GM10248 (cell line): ENCODE results near the gene CDYL.

Experiments
- CTCF ChIA-PET: fragments of 300-600 bp; sonication (Branson Sonifier 250); formaldehyde crosslinking; extraction: SDS; loops from one replicate; lab custom pipeline; 2021; ENCODE audit warnings: antibody characterized with exemption; lab: Yijun Ruan, JAX
- POLR2A ChIA-PET: fragments of 350-650 bp; sonication (Branson Sonifier 250); formaldehyde crosslinking; extraction: SDS; loops from one replicate; lab custom pipeline; 2020; ENCODE audit warnings: antibody characterized with exemption; lab: Yijun Ruan, JAX
- DNase-seq: peaks from one replicate; pipeline ENCODE4 v3.0.0; 2012; ENCODE audit errors: extremely low spot score
- TF ChIP-seq, protein P1 (sequence below): IDR thresholded peaks from 2 replicates; pipeline ENCODE4 v1.5.1; 2012; ENCODE audit warnings: mild to moderate bottlenecking, low read depth; ENCODE audit errors: extremely low read depth, missing control alignments, control extremely low read depth

The CDYL gene

DNA sequence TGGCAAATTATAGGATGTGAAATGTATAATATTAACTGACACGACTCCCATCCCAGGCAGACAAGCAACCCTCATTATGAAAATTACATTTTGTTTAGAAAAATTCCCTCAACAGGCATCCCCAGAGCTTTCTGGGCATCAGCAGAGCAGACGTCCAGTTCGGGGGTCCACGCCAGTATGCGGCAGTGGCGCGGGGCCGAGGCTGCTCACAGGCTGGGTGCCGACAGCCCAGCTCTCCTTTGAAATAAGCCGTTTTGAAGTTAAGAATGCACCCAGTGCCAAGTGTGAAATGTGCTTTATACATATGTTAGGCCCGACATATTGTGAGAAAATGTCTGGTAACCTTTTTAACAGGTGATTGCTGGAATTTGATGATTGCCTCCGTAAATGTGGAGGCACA lies 177.2 kb downstream of the CDYL start:
- no peak for DNase-seq
- POLR2A ChIA-PET, result no interaction called here
- CTCF ChIA-PET, result no interaction called here
- TF ChIP-seq, protein P1, sequence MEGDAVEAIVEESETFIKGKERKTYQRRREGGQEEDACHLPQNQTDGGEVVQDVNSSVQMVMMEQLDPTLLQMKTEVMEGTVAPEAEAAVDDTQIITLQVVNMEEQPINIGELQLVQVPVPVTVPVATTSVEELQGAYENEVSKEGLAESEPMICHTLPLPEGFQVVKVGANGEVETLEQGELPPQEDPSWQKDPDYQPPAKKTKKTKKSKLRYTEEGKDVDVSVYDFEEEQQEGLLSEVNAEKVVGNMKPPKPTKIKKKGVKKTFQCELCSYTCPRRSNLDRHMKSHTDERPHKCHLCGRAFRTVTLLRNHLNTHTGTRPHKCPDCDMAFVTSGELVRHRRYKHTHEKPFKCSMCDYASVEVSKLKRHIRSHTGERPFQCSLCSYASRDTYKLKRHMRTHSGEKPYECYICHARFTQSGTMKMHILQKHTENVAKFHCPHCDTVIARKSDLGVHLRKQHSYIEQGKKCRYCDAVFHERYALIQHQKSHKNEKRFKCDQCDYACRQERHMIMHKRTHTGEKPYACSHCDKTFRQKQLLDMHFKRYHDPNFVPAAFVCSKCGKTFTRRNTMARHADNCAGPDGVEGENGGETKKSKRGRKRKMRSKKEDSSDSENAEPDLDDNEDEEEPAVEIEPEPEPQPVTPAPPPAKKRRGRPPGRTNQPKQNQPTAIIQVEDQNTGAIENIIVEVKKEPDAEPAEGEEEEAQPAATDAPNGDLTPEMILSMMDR, result no peak

DNA sequence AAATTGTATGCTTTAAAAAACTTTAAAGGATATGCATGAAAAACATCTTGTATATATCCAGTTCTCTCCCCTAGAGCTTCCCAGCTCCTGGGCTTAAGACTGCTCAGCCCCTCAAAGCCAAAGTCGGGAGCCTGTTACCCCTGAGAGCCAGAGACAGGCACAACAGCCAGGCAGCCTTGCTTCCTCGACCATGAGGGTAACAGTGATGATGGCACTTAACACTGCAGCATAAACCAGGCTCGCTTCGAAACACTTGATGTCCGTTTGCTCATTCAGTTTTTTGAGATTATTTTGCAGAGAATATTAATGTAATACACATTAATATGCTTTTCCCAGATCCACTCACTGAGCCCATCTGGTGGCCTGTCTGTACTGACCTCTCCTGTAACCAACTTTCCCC lies 180.4 kb downstream of the CDYL start:
- no peak for DNase-seq
- TF ChIP-seq, protein P1, result no peak
- CTCF ChIA-PET, result interaction anchor here (0.9 kb wide), 1 partner anchor 26 kb away, joined by 3 read pairs; no protein-coding TSS in a partner anchor
- POLR2A ChIA-PET, result no interaction called here

DNA sequence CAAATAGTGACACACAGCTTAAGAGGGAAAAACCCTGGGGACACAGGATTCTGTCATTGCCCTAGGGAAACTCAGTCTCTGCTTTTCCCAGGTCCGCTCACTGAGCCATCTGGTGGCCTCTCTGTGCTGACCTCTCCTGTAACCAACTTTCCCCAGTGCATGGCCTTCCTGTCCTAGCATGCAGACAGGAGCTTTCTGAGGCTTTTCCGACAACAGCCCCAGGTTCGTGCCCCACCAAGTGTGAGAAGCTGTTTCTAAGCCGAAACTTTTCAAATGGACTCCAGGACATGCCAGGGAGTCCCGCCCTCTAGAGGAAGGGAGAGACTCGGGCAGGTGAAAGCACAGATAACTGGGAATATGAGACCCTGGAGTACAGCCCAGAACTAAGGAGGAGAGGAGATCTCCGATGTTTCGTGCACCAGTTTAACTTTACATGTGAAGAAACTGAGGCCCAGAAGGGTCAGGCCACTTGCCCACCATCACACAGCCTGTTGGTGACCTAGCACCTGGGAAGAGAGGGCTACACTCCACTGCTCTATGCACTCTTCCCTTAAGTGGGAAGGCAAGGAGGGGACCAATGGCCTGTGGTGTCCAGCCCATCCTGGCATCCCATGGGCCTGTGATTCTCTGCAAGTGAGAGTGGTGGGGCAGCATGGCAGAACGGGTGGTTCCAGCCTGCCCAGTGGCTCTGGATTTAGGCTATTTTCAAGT lies 181.5 kb downstream of the CDYL start:
- no peak for DNase-seq
- ChIA-PET CTCF (interaction anchor here (0.9 kb wide), 1 partner anchor 25 kb away, joined by 3 read pairs; no protein-coding TSS in a partner anchor), POLR2A (no interaction called here)
- TF ChIP-seq, protein P1, result no peak

DNA sequence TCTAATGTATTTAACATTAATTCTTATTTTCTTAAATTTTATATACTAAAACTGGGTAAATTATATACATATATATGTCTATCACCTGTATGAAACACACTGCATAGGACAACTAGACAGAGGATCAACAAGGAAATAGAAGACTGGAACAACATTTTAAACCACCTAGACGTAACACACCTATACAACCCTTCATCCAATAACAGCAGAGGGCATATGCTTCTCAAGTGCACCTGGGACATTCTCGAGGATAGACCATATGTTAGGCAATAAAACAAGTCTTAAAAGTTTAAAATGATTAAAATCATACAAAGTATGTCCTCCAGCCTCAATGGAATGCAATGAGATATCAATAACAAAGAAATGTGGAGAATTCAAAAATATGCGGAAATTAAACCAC lies 182.4 kb downstream of the CDYL start:
- TF ChIP-seq, protein P1, result no peak
- ChIA-PET POLR2A (no interaction called here), CTCF (no interaction called here)
- DNase-seq, result no peak

DNA sequence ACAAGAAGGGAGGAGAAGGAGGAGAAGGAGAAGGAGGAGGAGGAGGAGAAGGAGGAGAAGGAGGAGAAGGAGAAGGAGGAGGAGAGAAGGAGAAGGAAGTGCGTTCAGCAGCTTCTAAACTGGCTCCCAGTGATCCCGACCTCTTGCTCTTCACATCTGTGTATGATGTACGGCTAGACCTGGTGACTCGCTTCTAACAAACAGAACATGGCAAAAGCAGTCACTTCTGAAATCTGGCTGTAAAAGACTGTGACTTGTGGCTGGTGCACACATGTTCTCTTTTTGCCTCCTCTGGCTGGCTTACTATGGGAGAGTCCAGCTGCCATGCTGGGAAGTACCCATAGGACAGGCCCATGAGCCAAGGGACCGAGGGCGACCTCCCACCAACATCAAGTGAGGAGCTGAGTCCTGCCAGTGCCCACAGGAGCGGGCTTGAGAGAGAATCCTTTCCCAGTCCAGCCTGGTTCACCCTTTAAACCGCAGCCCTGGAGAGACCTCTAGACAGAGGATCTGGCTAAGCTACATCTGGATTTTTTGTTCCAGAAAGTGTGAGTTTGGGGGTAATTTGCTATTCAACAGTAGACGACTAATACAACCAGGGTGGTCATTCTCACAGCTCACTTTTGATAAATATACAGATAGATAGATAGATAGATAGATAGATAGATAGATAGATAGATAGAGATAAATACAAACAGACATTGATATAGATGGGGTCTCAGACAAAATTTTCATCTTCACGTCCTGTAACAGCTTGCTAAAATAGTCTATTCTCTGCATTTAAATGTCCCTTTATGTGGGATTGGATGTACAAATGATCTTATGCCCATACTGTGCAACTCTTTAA lies 185.3 kb downstream of the CDYL start:
- POLR2A ChIA-PET, result interaction anchor here (0.7 kb wide), 1 partner anchor 1626 kb away, joined by 5 read pairs; no protein-coding TSS in a partner anchor
- no peak for DNase-seq
- CTCF ChIA-PET, result interaction anchor here (1.0 kb wide), 1 partner anchor 30 kb away, joined by 3 read pairs; no protein-coding TSS in a partner anchor
- TF ChIP-seq, protein P1, result no peak

DNA sequence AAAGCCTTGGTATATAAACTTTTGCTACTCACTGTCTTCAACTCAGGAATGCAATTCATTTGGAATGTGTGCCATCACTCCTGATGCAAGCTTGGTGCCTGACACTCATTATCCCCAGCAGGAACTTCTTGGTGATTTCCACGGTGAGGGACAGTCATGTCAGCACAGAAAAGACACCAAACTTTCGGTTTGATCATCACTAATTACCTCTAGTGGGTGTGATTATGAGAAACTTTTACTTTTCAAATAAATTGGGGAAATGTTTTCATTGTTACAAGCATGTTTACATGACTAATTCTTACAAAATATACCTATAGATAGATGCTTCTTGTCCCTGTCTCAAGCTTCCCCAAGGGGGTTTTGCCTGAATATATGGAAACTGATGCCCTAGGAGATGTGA lies 186.7 kb downstream of the CDYL start:
- ChIA-PET POLR2A (no interaction called here), CTCF (no interaction called here)
- TF ChIP-seq, protein P1, result no peak
- DNase-seq, result no peak
